Uterus (tissue), 4 donors: ENCODE measurements around the gene H1-8. TPM values are rescaled to one million over a fixed set of nuclear protein-coding genes. Genes with fewer than 3 reads are reported as not detected.

Experiments
- DNase-seq, 2 donors: peaks; one replicate each; pipeline ENCODE4 v3.0.0-alpha.2; 2019 to 2020
- H3K27ac ChIP-seq, 2 donors: fragments of 200-600 bp; sonication (generic); 1 replicate in 1 of 2; 2 replicates in 1 of 2; pipeline ENCODE4 v1.5.1; 2016 to 2018
- H3K27me3 ChIP-seq, 2 donors: fragments of 200-600 bp; sonication (generic); one replicate each; pipeline ENCODE4 v1.5.1; 2018 to 2019; ENCODE audit warnings: control low read depth in 1 of 2
- H3K36me3 ChIP-seq, 2 donors: fragments of 200-600 bp; sonication (generic); one replicate each; pipeline ENCODE4 v1.5.1; 2019; ENCODE audit warnings: control low read depth in 1 of 2
- H3K4me1 ChIP-seq, 2 donors: fragments of 200-600 bp; sonication (generic); one replicate each; pipeline ENCODE4 v1.5.1; 2018 to 2019; ENCODE audit warnings: control low read depth in 1 of 2
- H3K4me3 ChIP-seq, 2 donors: fragments of 200-600 bp; sonication (generic); 1 replicate in 1 of 2; 2 replicates in 1 of 2; pipeline ENCODE4 v1.5.1; 2018 to 2019; ENCODE audit warnings: mild to moderate bottlenecking in 1 of 2
- H3K9me3 ChIP-seq, 2 donors: fragments of 200-600 bp; sonication (generic); one replicate each; pipeline ENCODE4 v1.5.1; 2019; ENCODE audit warnings: control low read depth in 1 of 2
- POLR2A ChIP-seq, 2 donors: fragments of 450-650 bp; IDR thresholded peaks; one replicate each; pipeline ENCODE4 v1.6.1; 2016; ENCODE audit warnings: antibody characterized with exemption in 2 of 2, mild to moderate bottlenecking in 1 of 2, moderate library complexity in 1 of 2
- intact Hi-C: fragments of 100-400 bp; cut with DNase I; formaldehyde crosslinking; loops from one replicate; pipeline ENCODE4 v1.15.1; 2023; ENCODE audit warnings: low total_unique reads
- total RNA-seq, 4 donors: library from RNA; depleted of rRNA in 3 of 4; stranded (reverse); fragments of >200 nt in 3 of 4; gene quantifications; one replicate each; pipeline versions ENCODE4 v1.1.0 to v1.2.4, GENCODE V29; 2014 to 2023
- TF ChIP-seq, protein P1 (sequence below), 4 experiments: fragments of 200-600 bp in 2 of 4; fragments of 450-650 bp in 2 of 4; sonication (generic) in 2 of 4; IDR thresholded peaks; one replicate each; pipeline ENCODE4 v1.5.1; 2016 to 2019; ENCODE audit warnings: antibody characterized with exemption in 4 of 4, mild to moderate bottlenecking in 2 of 4, moderate library complexity in 1 of 4
- donor health status: DM: yes; HTN: yes; CAD: no.

The H1-8 gene
- total RNA-seq, 4 donors from 2014 or later: not detected

DNA sequence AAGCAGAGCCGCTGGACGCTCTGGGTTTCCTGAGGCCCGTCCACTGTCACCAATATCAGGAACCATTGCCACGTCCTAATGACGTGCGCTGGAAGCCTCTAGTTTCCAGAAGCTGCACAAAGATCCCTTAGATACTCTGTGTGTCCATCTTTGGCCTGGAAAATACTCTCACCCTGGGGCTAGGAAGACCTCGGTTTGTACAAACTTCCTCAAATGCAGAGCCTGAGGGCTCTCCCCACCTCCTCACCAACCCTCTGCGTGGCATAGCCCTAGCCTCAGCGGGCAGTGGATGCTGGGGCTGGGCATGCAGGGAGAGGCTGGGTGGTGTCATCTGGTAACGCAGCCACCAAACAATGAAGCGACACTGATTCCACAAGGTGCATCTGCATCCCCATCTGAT is 11.3 kb upstream of the H1-8 start:
- no peaks in the 10 kb centered on the region for H3K4me1 ChIP-seq
- H3K27ac ChIP-seq: no peak overlapping the region
- H3K4me3 ChIP-seq: no peak overlapping the region
- H3K36me3 ChIP-seq: no peaks in the 10 kb centered on the region
- no peaks in the 10 kb centered on the region for H3K9me3 ChIP-seq
- intact Hi-C loops: no loop called here
- TF ChIP-seq, protein P1, sequence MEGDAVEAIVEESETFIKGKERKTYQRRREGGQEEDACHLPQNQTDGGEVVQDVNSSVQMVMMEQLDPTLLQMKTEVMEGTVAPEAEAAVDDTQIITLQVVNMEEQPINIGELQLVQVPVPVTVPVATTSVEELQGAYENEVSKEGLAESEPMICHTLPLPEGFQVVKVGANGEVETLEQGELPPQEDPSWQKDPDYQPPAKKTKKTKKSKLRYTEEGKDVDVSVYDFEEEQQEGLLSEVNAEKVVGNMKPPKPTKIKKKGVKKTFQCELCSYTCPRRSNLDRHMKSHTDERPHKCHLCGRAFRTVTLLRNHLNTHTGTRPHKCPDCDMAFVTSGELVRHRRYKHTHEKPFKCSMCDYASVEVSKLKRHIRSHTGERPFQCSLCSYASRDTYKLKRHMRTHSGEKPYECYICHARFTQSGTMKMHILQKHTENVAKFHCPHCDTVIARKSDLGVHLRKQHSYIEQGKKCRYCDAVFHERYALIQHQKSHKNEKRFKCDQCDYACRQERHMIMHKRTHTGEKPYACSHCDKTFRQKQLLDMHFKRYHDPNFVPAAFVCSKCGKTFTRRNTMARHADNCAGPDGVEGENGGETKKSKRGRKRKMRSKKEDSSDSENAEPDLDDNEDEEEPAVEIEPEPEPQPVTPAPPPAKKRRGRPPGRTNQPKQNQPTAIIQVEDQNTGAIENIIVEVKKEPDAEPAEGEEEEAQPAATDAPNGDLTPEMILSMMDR (IDR thresholded peaks at IDR 0.05): no peak
- TF ChIP-seq POLR2A (IDR thresholded peaks at IDR 0.05): no peak
- no peak for DNase-seq
- H3K27me3 ChIP-seq: no peaks in the 10 kb centered on the region

DNA sequence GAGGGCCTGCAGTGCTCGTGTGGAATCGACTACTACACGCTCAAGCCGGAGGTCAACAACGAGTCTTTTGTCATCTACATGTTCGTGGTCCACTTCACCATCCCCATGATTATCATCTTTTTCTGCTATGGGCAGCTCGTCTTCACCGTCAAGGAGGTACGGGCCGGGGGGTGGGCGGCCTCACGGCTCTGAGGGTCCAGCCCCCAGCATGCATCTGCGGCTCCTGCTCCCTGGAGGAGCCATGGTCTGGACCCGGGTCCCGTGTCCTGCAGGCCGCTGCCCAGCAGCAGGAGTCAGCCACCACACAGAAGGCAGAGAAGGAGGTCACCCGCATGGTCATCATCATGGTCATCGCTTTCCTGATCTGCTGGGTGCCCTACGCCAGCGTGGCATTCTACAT is 10.7 kb upstream of the H1-8 start:
- DNase-seq: no peak
- Histone ChIP-seq H3K36me3 (no peaks in the 10 kb centered on the region), H3K4me1 (no peaks in the 10 kb centered on the region), H3K9me3 (no peaks in the 10 kb centered on the region), H3K27ac (no peak overlapping the region), H3K4me3 (no peak overlapping the region), H3K27me3 (no peaks in the 10 kb centered on the region)
- intact Hi-C loops: no loop called here
- TF ChIP-seq POLR2A (IDR thresholded peaks at IDR 0.05): no peak
- TF ChIP-seq, protein P1 (IDR thresholded peaks at IDR 0.05): no peak

DNA sequence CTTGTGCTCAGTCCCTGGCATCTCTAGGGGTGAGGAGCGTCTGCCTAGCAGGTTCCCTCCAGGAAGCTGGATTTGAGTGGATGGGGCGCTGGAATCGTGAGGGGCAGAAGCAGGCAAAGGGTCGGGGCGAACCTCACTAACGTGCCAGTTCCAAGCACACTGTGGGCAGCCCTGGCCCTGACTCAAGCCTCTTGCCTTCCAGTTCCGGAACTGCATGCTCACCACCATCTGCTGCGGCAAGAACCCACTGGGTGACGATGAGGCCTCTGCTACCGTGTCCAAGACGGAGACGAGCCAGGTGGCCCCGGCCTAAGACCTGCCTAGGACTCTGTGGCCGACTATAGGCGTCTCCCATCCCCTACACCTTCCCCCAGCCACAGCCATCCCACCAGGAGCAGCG is 9.6 kb upstream of the H1-8 start:
- intact Hi-C loops: no loop called here
- no peaks in the 10 kb centered on the region for H3K27me3 ChIP-seq
- no peak for DNase-seq

DNA sequence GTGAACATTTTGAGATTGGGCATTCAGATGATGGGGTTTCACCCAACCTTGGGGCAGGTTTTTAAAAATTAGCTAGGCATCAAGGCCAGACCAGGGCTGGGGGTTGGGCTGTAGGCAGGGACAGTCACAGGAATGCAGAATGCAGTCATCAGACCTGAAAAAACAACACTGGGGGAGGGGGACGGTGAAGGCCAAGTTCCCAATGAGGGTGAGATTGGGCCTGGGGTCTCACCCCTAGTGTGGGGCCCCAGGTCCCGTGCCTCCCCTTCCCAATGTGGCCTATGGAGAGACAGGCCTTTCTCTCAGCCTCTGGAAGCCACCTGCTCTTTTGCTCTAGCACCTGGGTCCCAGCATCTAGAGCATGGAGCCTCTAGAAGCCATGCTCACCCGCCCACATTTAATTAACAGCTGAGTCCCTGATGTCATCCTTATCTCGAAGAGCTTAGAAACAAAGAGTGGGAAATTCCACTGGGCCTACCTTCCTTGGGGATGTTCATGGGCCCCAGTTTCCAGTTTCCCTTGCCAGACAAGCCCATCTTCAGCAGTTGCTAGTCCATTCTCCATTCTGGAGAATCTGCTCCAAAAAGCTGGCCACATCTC is 8.4 kb upstream of the H1-8 start:
- Histone ChIP-seq H3K27ac (no peak overlapping the region), H3K4me1 (no peaks in the 10 kb centered on the region), H3K4me3 (no peak overlapping the region), H3K36me3 (no peaks in the 10 kb centered on the region), H3K27me3 (no peaks in the 10 kb centered on the region), H3K9me3 (no peaks in the 10 kb centered on the region)
- intact Hi-C loops: no loop called here
- DNase-seq: no peak
- TF ChIP-seq POLR2A (IDR thresholded peaks at IDR 0.05): no peak
- TF ChIP-seq, protein P1 (IDR thresholded peaks at IDR 0.05): no peak

More for the DNA sequence above, 9.6 kb upstream of the H1-8 start:
- TF ChIP-seq, protein P1 (IDR thresholded peaks at IDR 0.05): no peak
- no peak for TF ChIP-seq POLR2A (IDR thresholded peaks at IDR 0.05)
- Histone ChIP-seq H3K4me1 (no peaks in the 10 kb centered on the region), H3K27ac (no peak overlapping the region), H3K36me3 (no peaks in the 10 kb centered on the region), H3K4me3 (no peak overlapping the region), H3K9me3 (no peaks in the 10 kb centered on the region)

DNA sequence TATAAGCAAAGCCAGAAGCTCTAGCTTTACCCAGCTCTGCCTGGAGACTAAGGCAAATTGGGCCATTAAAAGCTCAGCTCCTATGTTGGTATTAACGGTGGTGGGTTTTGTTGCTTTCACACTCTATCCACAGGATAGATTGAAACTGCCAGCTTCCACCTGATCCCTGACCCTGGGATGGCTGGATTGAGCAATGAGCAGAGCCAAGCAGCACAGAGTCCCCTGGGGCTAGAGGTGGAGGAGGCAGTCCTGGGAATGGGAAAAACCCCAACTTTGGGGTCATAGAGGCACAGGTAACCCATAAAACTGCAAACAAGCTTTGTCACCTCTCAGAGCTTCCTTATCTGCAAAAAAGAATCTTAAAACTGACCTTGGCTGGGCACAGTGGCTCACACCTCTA is 7.9 kb upstream of the H1-8 start:
- Histone ChIP-seq H3K27me3 (no peaks in the 10 kb centered on the region), H3K9me3 (no peaks in the 10 kb centered on the region), H3K4me1 (no peaks in the 10 kb centered on the region), H3K4me3 (no peak overlapping the region), H3K36me3 (no peaks in the 10 kb centered on the region), H3K27ac (no peak overlapping the region)
- DNase-seq: no peak
- TF ChIP-seq POLR2A (IDR thresholded peaks at IDR 0.05): no peak
- TF ChIP-seq, protein P1 (IDR thresholded peaks at IDR 0.05): no peak
- intact Hi-C loops: no loop called here
